A673 (cell line): ENCODE results near the gene ZNF488. TPM values are rescaled to one million over a fixed set of nuclear protein-coding genes. Genes with fewer than 3 reads are reported as not detected.

Experiments used
- BruUV-seq: library from RNA; stranded (reverse); fragments of 400-500 nt; replicated peaks from 2 replicates; lab custom pipeline; 2021; lab: Mats Ljungman, UMichigan
- CTCF ChIA-PET: fragments of 300-600 bp; sonication (Branson Sonifier 250); formaldehyde crosslinking; loops from one replicate; lab custom pipeline; 2022; ENCODE audit warnings: antibody characterized with exemption; lab: Charles Lee
- POLR2A ChIA-PET: fragments of 300-600 bp; sonication (Branson Sonifier 250); formaldehyde crosslinking; loops from one replicate; lab custom pipeline; 2022; ENCODE audit warnings: antibody characterized with exemption; ENCODE audit not compliant: low non-redundant PET; lab: Charles Lee
- DNase-seq: peaks from one replicate; pipeline ENCODE4 v3.0.0-alpha.2; 2015; ENCODE audit warnings: low spot score
- H3K27ac ChIP-seq: fragments of 200-600 bp; sonication (generic); 2 replicates; pipeline ENCODE4 v1.5.1; 2016; ENCODE audit warnings: mixed run types, low read depth, mild to moderate bottlenecking, mixed read lengths, antibody characterized with exemption, low read length; ENCODE audit not compliant: poor library complexity, severe bottlenecking
- H3K27me3 ChIP-seq: fragments of 200-600 bp; sonication (generic); replicated peaks from 2 replicates; pipeline ENCODE4 v1.6.1; 2017; ENCODE audit warnings: mixed run types, low read depth, mild to moderate bottlenecking, mixed read lengths, antibody characterized with exemption, low read length; ENCODE audit not compliant: insufficient read depth, poor library complexity
- H3K36me3 ChIP-seq: fragments of 200-600 bp; sonication (generic); 2 replicates; pipeline ENCODE4 v1.6.1; 2016; ENCODE audit warnings: mixed run types, mild to moderate bottlenecking, mixed read lengths, antibody characterized with exemption, low read length; ENCODE audit not compliant: insufficient read depth, poor library complexity, severe bottlenecking
- H3K4me1 ChIP-seq: fragments of 200-600 bp; sonication (generic); 2 replicates; pipeline ENCODE4 v1.6.1; 2017; ENCODE audit warnings: mixed run types, mild to moderate bottlenecking, mixed read lengths, antibody characterized with exemption, low read length; ENCODE audit not compliant: insufficient read depth, poor library complexity, severe bottlenecking
- H3K4me3 ChIP-seq: fragments of 200-600 bp; sonication (generic); 2 replicates; pipeline ENCODE4 v1.5.1; 2016; ENCODE audit warnings: low read depth, mixed run types, mild to moderate bottlenecking, mixed read lengths, low read length; ENCODE audit not compliant: poor library complexity, severe bottlenecking
- H3K9me3 ChIP-seq: fragments of 200-600 bp; sonication (generic); 2 replicates; pipeline ENCODE4 v1.6.1; 2016; ENCODE audit warnings: mixed run types, low read depth, mild to moderate bottlenecking, mixed read lengths, antibody characterized with exemption, low read length; ENCODE audit not compliant: poor library complexity, severe bottlenecking
- EZH2 ChIP-seq: fragments of 200-600 bp; sonication (generic); IDR thresholded peaks from 2 replicates; pipeline ENCODE4 v1.6.1; 2017; ENCODE audit warnings: borderline replicate concordance, low read depth, mild to moderate bottlenecking, mixed read lengths, antibody characterized with exemption, low read length; ENCODE audit not compliant: poor library complexity, severe bottlenecking
- intact Hi-C: fragments of 100-400 bp; cut with micrococcal nuclease; formaldehyde crosslinking; loops from one replicate; pipeline ENCODE4 v1.10.0; 2022; ENCODE audit not compliant: unreplicated experiment
- total RNA-seq: library from RNA; stranded (reverse); gene quantifications from 2 replicates; pipeline ENCODE4 v1.2.3, GENCODE V29; 2021
- TF ChIP-seq, protein P1 (sequence below): fragments of 300-800, 200-600 bp; sonication (generic); conservative IDR thresholded peaks from 2 replicates; pipeline ENCODE4 v1.5.1; 2017; ENCODE audit warnings: low read depth, mild to moderate bottlenecking, antibody characterized with exemption, low read length, moderate library complexity, mixed read lengths

The ZNF488 gene
- total RNA-seq, 1 experiment from 2014 or later, result 0.09 TPM

DNA sequence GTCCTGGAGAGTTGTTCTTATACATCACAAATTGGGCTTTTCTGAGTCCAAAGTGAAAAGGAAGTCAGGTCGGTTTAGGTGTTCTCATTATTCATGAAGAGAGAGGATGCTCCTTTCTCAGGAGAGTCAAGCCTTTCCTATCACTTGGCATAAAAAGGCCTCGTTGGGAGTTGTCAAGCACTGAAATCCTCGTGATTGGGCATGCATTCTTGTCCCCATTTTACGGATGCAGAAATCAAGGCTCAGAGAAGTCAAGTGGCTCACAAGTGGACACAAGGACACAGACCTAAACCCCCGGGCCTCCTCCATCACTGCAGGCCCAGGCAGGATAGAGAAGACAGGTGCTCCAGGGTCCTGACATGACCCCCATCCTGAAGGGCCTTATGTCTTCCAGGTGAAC is 27.4 kb downstream of the ZNF488 start:
- Histone ChIP-seq H3K4me3 (no peak overlapping the region), H3K36me3 (no peaks in the 10 kb centered on the region), H3K27ac (no peak overlapping the region), H3K27me3 (no peaks in the 10 kb centered on the region), H3K9me3 (no peaks in the 10 kb centered on the region), H3K4me1 (no peaks in the 10 kb centered on the region)
- ChIA-PET CTCF (no interaction called here), POLR2A (no interaction called here)
- intact Hi-C loops, result no loop called here
- BruUV-seq, result no TSS peak
- no peak for DNase-seq
- TF ChIP-seq, protein P1, sequence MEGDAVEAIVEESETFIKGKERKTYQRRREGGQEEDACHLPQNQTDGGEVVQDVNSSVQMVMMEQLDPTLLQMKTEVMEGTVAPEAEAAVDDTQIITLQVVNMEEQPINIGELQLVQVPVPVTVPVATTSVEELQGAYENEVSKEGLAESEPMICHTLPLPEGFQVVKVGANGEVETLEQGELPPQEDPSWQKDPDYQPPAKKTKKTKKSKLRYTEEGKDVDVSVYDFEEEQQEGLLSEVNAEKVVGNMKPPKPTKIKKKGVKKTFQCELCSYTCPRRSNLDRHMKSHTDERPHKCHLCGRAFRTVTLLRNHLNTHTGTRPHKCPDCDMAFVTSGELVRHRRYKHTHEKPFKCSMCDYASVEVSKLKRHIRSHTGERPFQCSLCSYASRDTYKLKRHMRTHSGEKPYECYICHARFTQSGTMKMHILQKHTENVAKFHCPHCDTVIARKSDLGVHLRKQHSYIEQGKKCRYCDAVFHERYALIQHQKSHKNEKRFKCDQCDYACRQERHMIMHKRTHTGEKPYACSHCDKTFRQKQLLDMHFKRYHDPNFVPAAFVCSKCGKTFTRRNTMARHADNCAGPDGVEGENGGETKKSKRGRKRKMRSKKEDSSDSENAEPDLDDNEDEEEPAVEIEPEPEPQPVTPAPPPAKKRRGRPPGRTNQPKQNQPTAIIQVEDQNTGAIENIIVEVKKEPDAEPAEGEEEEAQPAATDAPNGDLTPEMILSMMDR, result no peak
- no peak for TF ChIP-seq EZH2

GRCh38 chr10:47354900-47355299 is 29.2 kb downstream of the ZNF488 start:
- Histone ChIP-seq H3K4me1 (no peaks in the 10 kb centered on the region), H3K27me3 (no peaks in the 10 kb centered on the region), H3K27ac (no peak overlapping the region), H3K9me3 (no peaks in the 10 kb centered on the region), H3K36me3 (no peaks in the 10 kb centered on the region), H3K4me3 (no peak overlapping the region)
- no peak for DNase-seq
- ChIA-PET CTCF (no interaction called here), POLR2A (no interaction called here)
- intact Hi-C loops, result no loop called here
- no TSS peak for BruUV-seq
- no peak for TF ChIP-seq EZH2
- TF ChIP-seq, protein P1, result no peak

- no peak for DNase-seq
- Histone ChIP-seq H3K4me3 (no peak overlapping the region), H3K27me3 (no peaks in the 10 kb centered on the region), H3K36me3 (no peaks in the 10 kb centered on the region), H3K9me3 (no peaks in the 10 kb centered on the region), H3K4me1 (no peaks in the 10 kb centered on the region), H3K27ac (no peak overlapping the region)
- BruUV-seq, result no TSS peak
- ChIA-PET CTCF (no interaction called here), POLR2A (no interaction called here)
- intact Hi-C loops, result no loop called here
- TF ChIP-seq, protein P1, result no peak
- TF ChIP-seq EZH2, result no peak
These were observed 29.9 kb downstream of the ZNF488 start for GRCh38 chr10:47354165-47354564.
